Activated naive CD4-positive, alpha-beta T cell treated with Interleukin-2 at 50 U/mL for 16 hours (primary cell): ENCODE results near the gene ACOX3.
"Not testable (repeated sequence)": the region's sequence is repeated elsewhere in the genome, so short reads cannot be mapped to it uniquely, and the experiment has no call there.

ENCODE experiments used
- DNase-seq: peaks from one replicate; pipeline ENCODE4 v3.0.0-alpha.2; 2020

Gene ACOX3

GRCh38 chr4:8440492-8441311 is at the start of gene ACOX3, which contains the start of gene TRMT44:
TSS of gene ACOX3 (minus strand) at chr4:8440723. CDS start at chr4:8416521, 24,202 bp downstream.
TSS of gene TRMT44 (plus strand) at chr4:8440777. CDS start at chr4:8440823, 46 bp downstream.
- peak; percentile 96 for DNase-seq

GRCh38 chr4:8488791-8489369 is 48.4 kb upstream of the ACOX3 start:
- no peak for DNase-seq

GRCh38 chr4:8486643-8487042 is 46.1 kb upstream of the ACOX3 start:
- DNase-seq, result not testable (repeated sequence)

GRCh38 chr4:8480221-8480620 is 39.7 kb upstream of the ACOX3 start:
- DNase-seq, result no peak

GRCh38 chr4:8478801-8479744 is 38.5 kb upstream of the ACOX3 start:
- DNase-seq, result no peak

- no peak for DNase-seq
These were observed 37.8 kb upstream of the ACOX3 start for GRCh38 chr4:8478371-8478770.

GRCh38 chr4:8477676-8478075 is 37.2 kb upstream of the ACOX3 start:
- no peak for DNase-seq

- no peak for DNase-seq
These were observed 36.6 kb upstream of the ACOX3 start for GRCh38 chr4:8477095-8477635.

GRCh38 chr4:8475751-8476575 is 35.4 kb upstream of the ACOX3 start:
- DNase-seq, result no peak

GRCh38 chr4:8474856-8475255 is 34.3 kb upstream of the ACOX3 start:
- no peak for DNase-seq

- no peak for DNase-seq
These were observed 33.5 kb upstream of the ACOX3 start for GRCh38 chr4:8473920-8474590.

- DNase-seq, result no peak
These were observed 32.8 kb upstream of the ACOX3 start for GRCh38 chr4:8473198-8473919.

GRCh38 chr4:8472689-8473197 is 32.2 kb upstream of the ACOX3 start:
- DNase-seq, result no peak

GRCh38 chr4:8472158-8472688 is 31.7 kb upstream of the ACOX3 start:
- no peak for DNase-seq

- DNase-seq, result no peak
These were observed 30.8 kb upstream of the ACOX3 start for GRCh38 chr4:8471211-8471875.

GRCh38 chr4:8470451-8471024 is 30.0 kb upstream of the ACOX3 start:
- no peak for DNase-seq

GRCh38 chr4:8469550-8469949 is 29.0 kb upstream of the ACOX3 start:
- no peak for DNase-seq

GRCh38 chr4:8468746-8469535 is 28.4 kb upstream of the ACOX3 start:
- DNase-seq, result peak; percentile 58
